ENCODE measurements around the gene SORCS2. TPM values are rescaled to one million over a fixed set of nuclear protein-coding genes. Genes with fewer than 3 reads are reported as not detected.

SORCS2 gene
- polyA plus RNA-seq, 1 donor from 2014 or later = not detected

GRCh38 chr4:7763788-7764187, 571.5 kb downstream of the SORCS2 start:
- Mint-ChIP-seq H3K4me3 (peak overlapping the region in 1 of 4 donors; percentile 17), H3K9me3 (no peaks in the 10 kb centered on the region), H3K36me3 (no peaks in the 10 kb centered on the region), H3K27me3 (peaks cover 8% of the 10 kb centered on the region), H3K27ac (no peak overlapping the region), H3K4me1 (peaks cover 0 to 10% (median 5%) of the 10 kb centered on the region in 3 donors)

- Mint-ChIP-seq H3K27ac (no peak overlapping the region), H3K4me3 (no peak overlapping the region), H3K36me3 (no peaks in the 10 kb centered on the region), H3K4me1 (peaks cover 0 to 4% (median under 1%) of the 10 kb centered on the region in 3 donors), H3K9me3 (no peaks in the 10 kb centered on the region), H3K27me3 (peaks cover 9% of the 10 kb centered on the region)
Measured at GRCh38 chr4:7764466-7764865, 572.1 kb downstream of the SORCS2 start.

- H3K4me3 Mint-ChIP-seq = no peak overlapping the region
- peaks cover 0 to 7% (median 0%) of the 10 kb centered on the region in 3 donors for H3K4me1 Mint-ChIP-seq
- H3K27me3 Mint-ChIP-seq = peaks cover 16% of the 10 kb centered on the region
- H3K9me3 Mint-ChIP-seq = no peaks in the 10 kb centered on the region
- H3K36me3 Mint-ChIP-seq = no peaks in the 10 kb centered on the region
- no peak overlapping the region for H3K27ac Mint-ChIP-seq
Measured at GRCh38 chr4:7765666-7766065, 573.3 kb downstream of the SORCS2 start.

- H3K36me3 Mint-ChIP-seq = no peaks in the 10 kb centered on the region
- H3K4me3 Mint-ChIP-seq = no peak overlapping the region
- H3K27ac Mint-ChIP-seq = no peak overlapping the region
- H3K9me3 Mint-ChIP-seq = no peaks in the 10 kb centered on the region
- peaks cover 16% of the 10 kb centered on the region for H3K27me3 Mint-ChIP-seq
- peaks cover 0 to 11% (median 0%) of the 10 kb centered on the region in 3 donors for H3K4me1 Mint-ChIP-seq
Measured at GRCh38 chr4:7766086-7766485, 573.7 kb downstream of the SORCS2 start.

- peaks cover 0 to 12% (median 4%) of the 10 kb centered on the region in 3 donors for H3K4me1 Mint-ChIP-seq
- H3K27ac Mint-ChIP-seq = no peak overlapping the region
- H3K4me3 Mint-ChIP-seq = no peak overlapping the region
- no peaks in the 10 kb centered on the region for H3K9me3 Mint-ChIP-seq
- H3K27me3 Mint-ChIP-seq = peaks cover 16% of the 10 kb centered on the region
- no peaks in the 10 kb centered on the region for H3K36me3 Mint-ChIP-seq
Measured at GRCh38 chr4:7766661-7767345, 574.5 kb downstream of the SORCS2 start.

GRCh38 chr4:7767526-7767925, 575.2 kb downstream of the SORCS2 start:
- H3K4me3 Mint-ChIP-seq = no peak overlapping the region
- H3K9me3 Mint-ChIP-seq = no peaks in the 10 kb centered on the region
- H3K36me3 Mint-ChIP-seq = no peaks in the 10 kb centered on the region
- peaks cover 16% of the 10 kb centered on the region for H3K27me3 Mint-ChIP-seq
- H3K27ac Mint-ChIP-seq = no peak overlapping the region
- peaks cover 0 to 14% (median 6%) of the 10 kb centered on the region in 3 donors for H3K4me1 Mint-ChIP-seq

GRCh38 chr4:7767966-7768365, 575.6 kb downstream of the SORCS2 start:
- Mint-ChIP-seq H3K27ac (no peak overlapping the region), H3K27me3 (peaks cover 19% of the 10 kb centered on the region), H3K36me3 (no peaks in the 10 kb centered on the region), H3K9me3 (no peaks in the 10 kb centered on the region), H3K4me1 (peaks cover 0 to 14% (median 6%) of the 10 kb centered on the region in 3 donors), H3K4me3 (no peak overlapping the region)

GRCh38 chr4:7768736-7769135, 576.4 kb downstream of the SORCS2 start:
- Mint-ChIP-seq H3K4me3 (no peak overlapping the region), H3K27ac (no peak overlapping the region), H3K9me3 (no peaks in the 10 kb centered on the region), H3K36me3 (no peaks in the 10 kb centered on the region), H3K27me3 (peaks cover 25% of the 10 kb centered on the region), H3K4me1 (peaks cover 0 to 14% (median 6%) of the 10 kb centered on the region in 3 donors)

- H3K36me3 Mint-ChIP-seq = no peaks in the 10 kb centered on the region
- peaks cover 26% of the 10 kb centered on the region for H3K27me3 Mint-ChIP-seq
- peak overlapping the region in 2 of 4 donors; percentile 54 to 78 for H3K4me3 Mint-ChIP-seq
- H3K9me3 Mint-ChIP-seq = no peaks in the 10 kb centered on the region
- peaks cover 0 to 14% (median 6%) of the 10 kb centered on the region in 3 donors for H3K4me1 Mint-ChIP-seq
- H3K27ac Mint-ChIP-seq = no peak overlapping the region
Measured at GRCh38 chr4:7769396-7770223, 577.3 kb downstream of the SORCS2 start.

GRCh38 chr4:7770224-7771050, 578.1 kb downstream of the SORCS2 start:
- Mint-ChIP-seq H3K4me3 (peak overlapping the region in 2 of 4 donors; percentile 56 to 69), H3K4me1 (peaks cover 0 to 14% (median 6%) of the 10 kb centered on the region in 3 donors), H3K27ac (peak overlapping the region in 1 of 3 donors; percentile 65), H3K36me3 (no peaks in the 10 kb centered on the region), H3K27me3 (peaks cover 26% of the 10 kb centered on the region), H3K9me3 (no peaks in the 10 kb centered on the region)

GRCh38 chr4:7771056-7771455, 578.7 kb downstream of the SORCS2 start:
- Mint-ChIP-seq H3K9me3 (no peaks in the 10 kb centered on the region), H3K27me3 (peaks cover 26% of the 10 kb centered on the region), H3K4me3 (peak overlapping the region in 2 of 4 donors; percentile 56 to 69), H3K27ac (peak overlapping the region in 1 of 3 donors; percentile 65), H3K36me3 (no peaks in the 10 kb centered on the region), H3K4me1 (peaks cover 0 to 14% (median 6%) of the 10 kb centered on the region in 3 donors)

GRCh38 chr4:7771541-7772507, 579.5 kb downstream of the SORCS2 start:
- Mint-ChIP-seq H3K4me3 (no peak overlapping the region), H3K4me1 (peaks cover 0 to 14% (median 6%) of the 10 kb centered on the region in 3 donors), H3K36me3 (no peaks in the 10 kb centered on the region), H3K27me3 (peaks cover 24% of the 10 kb centered on the region), H3K27ac (no peak overlapping the region), H3K9me3 (no peaks in the 10 kb centered on the region)

- H3K4me1 Mint-ChIP-seq = peaks cover 0 to 14% (median 6%) of the 10 kb centered on the region in 3 donors
- no peak overlapping the region for H3K4me3 Mint-ChIP-seq
- no peak overlapping the region for H3K27ac Mint-ChIP-seq
- H3K36me3 Mint-ChIP-seq = no peaks in the 10 kb centered on the region
- H3K27me3 Mint-ChIP-seq = peaks cover 24% of the 10 kb centered on the region
- H3K9me3 Mint-ChIP-seq = no peaks in the 10 kb centered on the region
Measured at GRCh38 chr4:7772711-7773385, 580.5 kb downstream of the SORCS2 start.
